ENCODE results near the gene CRABP2.
A peak's percentile ranks its signal among the peaks of the same experiment; 100 is the strongest.

CRABP2 gene

GRCh38 chr1:156705321-156705917 lies at the start of gene CRABP2:
CRABP2 (minus strand) TSS chr1:156705583; CDS start chr1:156705446, 137 bp downstream.
- DNase-seq (ENCODE audit: low read depth) = no peak

GRCh38 chr1:156754219-156754618 lies 48.8 kb upstream of the CRABP2 start:
- no peak for DNase-seq (ENCODE audit: low read depth)

- no peak for DNase-seq (ENCODE audit: low read depth)
Measured at GRCh38 chr1:156752843-156753482, 47.6 kb upstream of the CRABP2 start.

DNA sequence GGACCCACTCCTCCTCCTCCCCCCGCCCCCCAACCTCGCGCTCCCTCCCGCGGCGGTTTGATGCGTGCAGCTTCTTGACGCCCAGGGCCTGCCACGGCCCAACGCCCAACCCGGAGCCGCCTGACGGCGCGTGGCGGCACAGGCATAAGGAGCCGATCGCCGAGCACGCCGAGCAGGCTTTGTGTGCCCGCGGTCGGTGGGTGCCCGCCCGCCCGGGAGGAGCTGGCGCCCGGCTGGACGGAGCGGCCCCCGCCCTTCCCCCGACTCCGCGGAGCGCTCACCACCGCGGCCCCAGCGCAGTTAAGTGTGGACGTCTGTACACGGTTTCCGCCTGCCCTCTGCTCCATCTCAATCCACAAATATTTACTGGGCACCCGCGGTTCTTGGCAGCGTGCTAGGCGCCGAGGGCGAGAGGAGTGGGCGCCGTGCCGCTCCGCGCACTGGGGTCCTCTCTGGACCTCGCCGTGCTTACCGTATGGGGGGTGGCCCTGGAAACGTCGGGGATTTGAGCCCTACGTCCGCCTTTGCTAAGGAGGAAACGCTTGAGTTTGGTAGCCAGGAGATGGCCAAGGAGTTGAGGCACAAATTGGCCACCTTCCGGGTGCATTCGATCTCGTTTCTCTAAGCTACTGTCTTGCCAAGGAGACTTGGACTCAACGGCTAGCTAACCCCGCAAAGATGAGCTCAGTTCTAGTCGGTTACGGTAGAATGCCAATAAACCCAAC lies 46.5 kb upstream of the CRABP2 start:
- peak; percentile 93 for DNase-seq (ENCODE audit: low read depth)

GRCh38 chr1:156751451-156751756 lies 46.0 kb upstream of the CRABP2 start, which contains the start of gene HDGF:
HDGF (minus strand) TSS chr1:156751675; CDS start chr1:156751429, 246 bp downstream.
- DNase-seq (ENCODE audit: low read depth) = no peak

GRCh38 chr1:156750711-156751450 lies 45.5 kb upstream of the CRABP2 start:
- no peak for DNase-seq (ENCODE audit: low read depth)

- no peak for DNase-seq (ENCODE audit: low read depth)
Measured at GRCh38 chr1:156750191-156750672, 44.8 kb upstream of the CRABP2 start.

- no peak for DNase-seq (ENCODE audit: low read depth)
Measured at GRCh38 chr1:156749419-156750118, 44.2 kb upstream of the CRABP2 start.

DNA sequence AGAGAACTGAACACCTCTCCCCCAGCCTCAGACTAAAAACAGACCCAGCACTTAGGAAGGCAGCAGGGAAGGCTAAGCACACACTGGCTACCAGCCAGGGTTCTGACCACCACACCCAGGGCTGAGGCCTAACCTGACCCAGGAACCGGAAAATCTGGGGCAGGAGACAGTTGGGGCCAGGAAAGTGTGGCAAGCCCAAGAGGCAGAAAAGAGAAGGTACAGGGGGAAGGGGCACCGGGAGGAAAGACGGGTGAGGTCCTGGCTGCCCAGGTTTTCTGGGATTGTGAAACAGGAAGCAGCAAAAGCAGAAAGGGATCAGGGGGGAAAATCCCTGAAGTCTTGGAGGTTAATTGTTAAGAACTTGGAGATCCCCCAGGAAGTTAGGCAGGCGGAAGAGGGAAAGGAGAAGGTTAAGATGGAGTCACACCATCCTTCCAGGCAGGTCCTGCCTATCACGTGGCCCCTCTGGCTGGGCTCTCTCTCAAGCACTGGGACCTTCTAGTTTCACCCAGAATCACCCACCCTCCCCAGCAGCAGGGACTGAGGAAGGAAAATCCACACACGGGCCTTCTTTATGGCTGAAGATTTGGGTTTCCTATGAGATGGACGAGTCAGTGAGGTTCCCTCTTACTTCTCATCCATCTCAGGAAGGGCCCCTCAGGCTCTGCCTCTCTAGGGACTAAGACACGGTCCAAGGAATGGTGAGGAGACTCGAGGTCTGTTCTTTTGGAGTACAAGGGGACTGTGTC lies 43.5 kb upstream of the CRABP2 start:
- no peak for DNase-seq (ENCODE audit: low read depth)

DNA sequence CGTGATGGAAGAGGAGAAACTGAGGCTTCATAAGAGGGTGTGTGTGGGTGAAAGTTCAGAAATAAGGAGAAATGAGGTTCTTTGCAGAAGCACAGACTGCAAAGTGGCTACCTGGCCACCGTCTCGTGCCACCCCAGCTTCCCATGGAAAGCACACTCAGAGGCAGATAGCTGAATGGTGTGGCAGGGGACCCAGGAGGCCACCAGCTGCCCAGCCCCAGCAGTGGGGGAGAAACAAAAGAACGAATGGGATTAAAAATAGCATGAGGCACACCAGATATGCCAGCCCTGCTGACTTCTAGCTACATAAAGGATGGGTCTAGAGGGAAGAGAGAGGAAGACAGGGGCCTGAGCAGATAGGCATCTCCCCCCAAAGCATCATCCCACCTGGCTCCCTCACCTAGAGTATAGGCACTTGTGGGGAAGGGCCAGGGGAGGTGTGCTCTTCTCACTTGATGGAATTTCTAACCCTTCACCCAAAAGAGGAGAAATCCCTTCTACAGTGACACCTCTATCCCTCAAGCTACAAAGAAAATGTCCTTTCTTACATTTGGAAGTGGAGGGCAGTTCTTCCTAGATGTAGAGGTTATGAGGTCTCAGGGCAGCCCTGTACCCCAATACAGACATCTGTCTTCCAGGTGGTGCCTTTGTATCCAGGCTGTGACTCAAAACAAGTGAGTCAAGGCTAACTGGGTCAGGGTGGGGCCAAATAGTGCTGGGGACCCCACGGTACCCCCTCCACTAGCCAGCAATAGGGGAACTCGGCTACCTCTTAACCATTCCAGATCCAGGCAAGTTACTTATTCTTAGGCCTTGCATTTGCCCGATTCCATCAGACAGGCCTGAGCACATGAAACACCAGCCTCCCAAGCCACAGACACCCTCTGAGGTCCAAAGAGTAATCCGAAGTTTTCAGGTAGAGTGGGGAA lies 42.6 kb upstream of the CRABP2 start:
- DNase-seq (ENCODE audit: low read depth) = no peak

DNA sequence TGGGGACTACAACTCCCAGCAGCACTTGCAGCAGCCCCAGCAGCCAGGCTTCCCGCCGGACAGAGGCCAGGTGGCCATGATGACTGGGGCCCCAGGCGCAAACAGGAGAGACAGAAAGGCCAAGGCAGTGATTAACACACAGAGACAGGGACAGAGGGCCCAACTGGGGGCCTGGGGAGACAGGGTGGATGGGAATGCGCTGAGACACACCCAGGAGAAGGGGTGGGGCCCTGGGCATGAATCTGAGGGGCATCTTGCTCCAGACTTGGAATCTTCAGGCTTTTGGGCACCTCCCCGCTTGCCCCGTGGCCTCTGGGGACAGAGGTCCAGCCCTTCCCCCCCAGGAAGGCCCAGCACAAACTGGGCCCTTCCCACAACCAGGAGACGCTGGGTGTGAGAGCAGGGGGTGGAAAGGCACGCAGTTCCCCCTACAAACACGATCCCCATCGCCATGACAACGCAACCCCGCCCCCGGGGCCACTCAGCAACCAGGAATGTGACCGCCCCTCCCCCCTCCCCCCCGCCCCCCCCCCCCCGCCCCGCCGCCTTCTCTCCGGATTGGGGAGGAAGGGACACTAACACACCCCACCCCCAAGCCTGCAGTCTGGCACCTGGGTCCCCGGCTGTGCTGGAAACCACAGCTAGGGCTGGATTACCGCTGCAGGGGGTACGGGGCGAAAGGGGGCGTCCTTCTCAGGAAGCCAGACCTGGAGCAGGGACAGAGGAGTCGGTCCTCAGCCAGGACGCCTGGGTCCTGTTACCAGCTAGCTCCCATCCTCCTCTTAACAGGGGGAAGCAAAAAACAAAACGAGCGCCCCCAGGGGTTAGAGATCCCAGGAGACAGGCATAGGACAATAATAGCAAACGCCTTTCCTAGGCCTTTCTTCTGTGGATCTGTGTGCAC lies 41.6 kb upstream of the CRABP2 start:
- DNase-seq (ENCODE audit: low read depth) = no peak

- DNase-seq (ENCODE audit: low read depth) = no peak
Measured at GRCh38 chr1:156746406-156746727, 41.0 kb upstream of the CRABP2 start.

GRCh38 chr1:156745881-156746280 lies 40.5 kb upstream of the CRABP2 start:
- DNase-seq (ENCODE audit: low read depth) = no peak

- no peak for DNase-seq (ENCODE audit: low read depth)
Measured at GRCh38 chr1:156744786-156745419, 39.5 kb upstream of the CRABP2 start.

DNA sequence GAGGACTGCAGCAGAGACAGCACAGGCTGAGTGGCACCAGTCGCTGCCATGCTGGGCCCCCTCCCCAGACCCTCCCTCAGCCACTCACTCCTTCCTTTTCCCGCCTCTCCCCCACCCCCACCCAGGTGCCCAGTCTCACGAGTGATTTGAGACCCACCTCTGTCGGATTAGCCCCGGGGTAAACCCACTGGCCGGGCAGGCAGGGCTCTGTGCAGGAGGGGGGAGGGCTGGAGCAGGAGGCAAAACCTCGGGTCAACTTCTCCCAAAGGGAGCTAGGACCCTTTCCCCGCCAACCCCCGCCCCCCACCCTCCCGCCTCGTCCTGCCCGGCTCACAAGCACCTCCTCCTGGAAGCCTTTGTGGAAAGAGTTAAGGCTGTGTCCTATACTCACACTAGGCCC lies 39.0 kb upstream of the CRABP2 start:
- no peak for DNase-seq (ENCODE audit: low read depth)

DNA sequence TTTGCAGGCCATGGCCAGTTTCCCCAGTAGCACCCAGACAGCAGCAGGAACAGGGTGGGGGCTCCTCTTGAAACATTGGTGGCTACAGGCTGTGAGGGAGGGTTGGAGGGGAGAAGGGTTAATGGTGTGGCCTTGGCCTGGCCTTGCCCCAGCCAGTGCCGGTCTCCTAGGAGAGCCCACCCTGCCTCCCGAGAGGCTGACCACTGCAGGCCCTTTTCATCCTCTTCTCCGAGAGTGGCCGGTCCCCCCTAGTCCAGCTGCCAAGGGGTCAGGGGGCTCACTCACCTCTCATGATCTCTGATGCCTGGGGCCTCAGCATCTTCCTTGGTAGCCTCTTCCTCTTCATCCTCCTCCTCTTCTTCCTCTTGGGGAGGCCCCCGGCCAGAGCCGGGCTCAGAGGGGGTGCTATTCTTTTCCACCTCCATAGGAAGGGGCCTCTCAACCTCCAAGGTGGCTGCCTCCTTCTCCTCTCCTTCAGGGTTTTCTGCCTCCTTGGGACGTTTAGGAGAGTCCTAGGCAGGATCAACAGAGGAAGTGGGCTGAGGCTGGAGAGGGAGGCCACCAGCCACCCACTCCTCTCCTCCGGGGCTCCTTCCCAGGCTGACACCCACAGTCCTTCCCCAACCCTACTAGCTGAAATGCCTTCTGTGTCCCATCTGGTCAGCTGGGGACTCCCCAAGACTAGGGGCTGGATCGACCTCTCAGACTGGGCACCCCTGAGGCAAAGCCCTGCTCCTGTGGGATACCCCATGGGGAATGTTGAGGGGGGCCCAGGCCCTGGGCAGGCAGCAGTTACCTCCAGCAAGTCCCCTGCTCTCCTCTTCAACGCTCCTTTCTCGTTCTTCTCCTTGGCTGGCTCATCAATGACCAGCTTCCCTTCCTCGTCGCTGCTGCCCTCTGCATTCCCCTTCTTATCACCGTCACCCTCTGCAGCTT lies 38.3 kb upstream of the CRABP2 start:
- no peak for DNase-seq (ENCODE audit: low read depth)

- no peak for DNase-seq (ENCODE audit: low read depth)
Measured at GRCh38 chr1:156742801-156743200, 37.4 kb upstream of the CRABP2 start.

- no peak for DNase-seq (ENCODE audit: low read depth)
Measured at GRCh38 chr1:156742017-156742416, 36.6 kb upstream of the CRABP2 start.
